Liver (tissue), 9 donors: ENCODE results near the gene POP4. TPM values are rescaled to one million over a fixed set of nuclear protein-coding genes. Genes with fewer than 3 reads are reported as not detected.
"Not testable (repeated sequence)": the region's sequence is repeated elsewhere in the genome, so short reads cannot be mapped to it uniquely, and the experiment has no call there.

Source experiments
- DNase-seq: peaks from one replicate; pipeline ENCODE4 v3.0.0-alpha.2; 2017; ENCODE audit warnings: low spot score
- H3K27ac ChIP-seq, 2 donors: one replicate each; pipeline ENCODE4 v1.7.0; 2013; ENCODE audit warnings: inconsistent platforms in 2 of 2, low read length in 2 of 2, control low read depth in 1 of 2, low read depth in 1 of 2, mild to moderate bottlenecking in 1 of 2
- H3K27me3 ChIP-seq, 4 donors: one replicate each; pipeline versions ENCODE4 v1.6.1 to v1.7.0; 2013; ENCODE audit warnings: low read length in 3 of 4, inconsistent platforms in 1 of 4, mild to moderate bottlenecking in 1 of 4, moderate library complexity in 1 of 4; ENCODE audit not compliant: control insufficient read depth in 4 of 4, insufficient read depth in 4 of 4
- H3K36me3 ChIP-seq, 4 donors: one replicate each; pipeline versions ENCODE4 v1.6.1 to v1.7.0; 2013; ENCODE audit warnings: low read length in 3 of 4, mild to moderate bottlenecking in 3 of 4, low read depth in 1 of 4, moderate library complexity in 1 of 4; ENCODE audit not compliant: control insufficient read depth in 4 of 4, insufficient read depth in 3 of 4
- H3K4me1 ChIP-seq, 4 donors: one replicate each; pipeline versions ENCODE4 v1.6.1 to v1.7.0; 2013; ENCODE audit warnings: low read length in 3 of 4, mild to moderate bottlenecking in 3 of 4, moderate library complexity in 1 of 4; ENCODE audit not compliant: control insufficient read depth in 4 of 4, insufficient read depth in 4 of 4
- H3K4me3 ChIP-seq, 3 donors: one replicate each; pipeline versions ENCODE4 v1.6.1 to v1.7.0; 2013; ENCODE audit warnings: low read length in 3 of 3, control low read depth in 1 of 3, low read depth in 1 of 3, mild to moderate bottlenecking in 1 of 3
- H3K9ac ChIP-seq, 2 donors: one replicate each; pipeline ENCODE4 v1.7.0; 2013; ENCODE audit warnings: low read length in 2 of 2, mild to moderate bottlenecking in 2 of 2, moderate library complexity in 2 of 2, control low read depth in 1 of 2, low read depth in 1 of 2
- H3K9me3 ChIP-seq, 4 donors: one replicate each; pipeline versions ENCODE4 v1.6.1 to v1.7.0; 2013; ENCODE audit warnings: low read length in 3 of 4; ENCODE audit not compliant: control insufficient read depth in 4 of 4
- ATF3 ChIP-seq: IDR thresholded peaks from 2 replicates; pipeline ENCODE4 v1.6.1; 2016; ENCODE audit warnings: antibody characterized with exemption
- CTCF ChIP-seq: fragments of 150-350 bp; IDR thresholded peaks from 2 replicates; pipeline ENCODE4 v1.5.1; 2017; ENCODE audit warnings: improper control_type of control experiment, low read depth, low read length; ENCODE audit not compliant: missing input control
- EGR1 ChIP-seq, 2 donors: IDR thresholded peaks; 2 replicates each; pipeline ENCODE4 v1.6.1; 2016 to 2018; ENCODE audit warnings: antibody characterized with exemption in 2 of 2, low read depth in 2 of 2
- FOXA1 ChIP-seq: IDR thresholded peaks from 2 replicates; pipeline ENCODE4 v1.6.1; 2016; ENCODE audit warnings: antibody characterized with exemption
- GABPA ChIP-seq, 2 donors: IDR thresholded peaks in 1 of 2; conservative IDR thresholded peaks in 1 of 2; 2 replicates each; pipeline ENCODE4 v1.6.1; 2016; ENCODE audit warnings: antibody characterized with exemption in 2 of 2, mild to moderate bottlenecking in 1 of 2, moderate library complexity in 1 of 2
- HNF4A ChIP-seq, 2 donors: conservative IDR thresholded peaks; 2 replicates each; pipeline ENCODE4 v1.6.1; 2016; ENCODE audit warnings: antibody characterized with exemption in 2 of 2, mild to moderate bottlenecking in 2 of 2
- JUND ChIP-seq, 2 donors: IDR thresholded peaks; 2 replicates each; pipeline ENCODE4 v1.6.1; 2016; ENCODE audit warnings: antibody characterized with exemption in 2 of 2
- MAX ChIP-seq: IDR thresholded peaks from 2 replicates; pipeline ENCODE4 v1.6.1; 2016; ENCODE audit warnings: antibody characterized with exemption
- NR2F2 ChIP-seq: IDR thresholded peaks from 2 replicates; pipeline ENCODE4 v1.6.1; 2016; ENCODE audit warnings: antibody characterized with exemption
- REST ChIP-seq: IDR thresholded peaks from 2 replicates; pipeline ENCODE4 v1.6.1; 2016; ENCODE audit warnings: antibody characterized with exemption, mild to moderate bottlenecking
- RXRA ChIP-seq, 2 donors: IDR thresholded peaks; 2 replicates each; pipeline ENCODE4 v1.6.1; 2017 to 2018; ENCODE audit warnings: antibody characterized with exemption in 2 of 2, mild to moderate bottlenecking in 1 of 2
- SP1 ChIP-seq: IDR thresholded peaks from 2 replicates; pipeline ENCODE4 v1.6.1; 2018; ENCODE audit warnings: antibody characterized with exemption, mild to moderate bottlenecking
- TAF1 ChIP-seq: conservative IDR thresholded peaks from 2 replicates; pipeline ENCODE4 v1.6.1; 2016; ENCODE audit warnings: antibody characterized with exemption, mild to moderate bottlenecking
- YY1 ChIP-seq: IDR thresholded peaks from 2 replicates; pipeline ENCODE4 v1.6.1; 2016; ENCODE audit warnings: antibody characterized with exemption, mild to moderate bottlenecking
- ZBTB33 ChIP-seq: IDR thresholded peaks from 2 replicates; pipeline ENCODE4 v1.6.1; 2016; ENCODE audit warnings: antibody characterized with exemption
- WGBS: extraction: QIAGEN DNeasy Blood & Tissue Kit; methylation state at CpG from one replicate; pipeline ENCODE4 v1.1.7; 2013; 5-methylcytosine and 5-hydroxymethylcytosine counted together
- polyA plus RNA-seq, 2 donors: library from polyadenylated mRNA; stranded (reverse) in 1 of 2; unstranded in 1 of 2; fragments of 200-250 nt in 1 of 2; fragments of >200 nt in 1 of 2; fragmentation: Nextera tagmentation in 1 of 2; extraction: Ambion mirVana in 1 of 2; gene quantifications; one replicate each; pipeline versions ENCODE4 v1.2.1 to v1.2.3, GENCODE V29; 2013 to 2015
- total RNA-seq, 2 donors: library from RNA; depleted of rRNA; stranded (reverse); fragments of >200 nt; gene quantifications; one replicate each; pipeline ENCODE4 v1.2.3, GENCODE V29; 2014
- donor health status: healthy.
- donor health status: healthy.
- donor health status: healthy.
- donor health status: healthy.
- donor health status: healthy.

The POP4 gene
- total RNA-seq (10 to 100 TPM; 33.7 to 35.2 TPM), polyA plus RNA-seq (10 to 100 TPM; 42.5 to 61.6 TPM)

GRCh38 chr19:29605653-29606419 lies at the start of gene POP4:
Gene POP4, plus strand, starts transcription at chr19:29606283. Its CDS starts 36 bp downstream, at chr19:29606319.
- peaks cover 0 to 15% (median 5%) of the 10 kb centered on the region in 4 donors for H3K36me3 ChIP-seq
- WGBS: under 1% methylated on average over 47 of the region's 47 CpGs
- TF ChIP-seq MAX (peak; percentile 72), NR2F2 (peak; percentile 59), SP1 (no peak), HNF4A (conservative IDR thresholded peaks at IDR 0.05) (peak in 1 of 2 donors; percentile 34), ZBTB33 (peak; percentile 89), GABPA (IDR thresholded peaks at IDR 0.05 in 1 of 2, conservative IDR thresholded peaks at IDR 0.05 in 1 of 2) (peak; percentile 62 to 93), TAF1 (peak; percentile 94), CTCF (no peak), EGR1 (IDR thresholded peaks at IDR 0.05; ENCODE audit: low read depth in 2 of 2) (peak in 1 of 2 donors; percentile 61), FOXA1 (no peak), ATF3 (peak; percentile 76), JUND (IDR thresholded peaks at IDR 0.05) (peak; percentile 68 to 79), RXRA (IDR thresholded peaks at IDR 0.05) (peak; percentile 50 to 57), REST (peak; percentile 69), YY1 (peak; percentile 94)
- H3K9ac ChIP-seq: peak within 1 kb of the TSS; percentile 89 to 95
- H3K9me3 ChIP-seq: no peaks in the 10 kb centered on the region
- peaks cover 3 to 18% (median 11%) of the 10 kb centered on the region in 4 donors for H3K4me1 ChIP-seq
- DNase-seq: peak; percentile 97
- H3K27ac ChIP-seq: peak within 1 kb of the TSS; percentile 93 to 94
- H3K4me3 ChIP-seq: peak within 1 kb of the TSS; percentile 69 to 84 (median 77)
- no peaks in the 10 kb centered on the region for H3K27me3 ChIP-seq

- WGBS: 89% methylated on average over 2 of the region's 2 CpGs
- H3K4me3 ChIP-seq, H3K9me3 ChIP-seq, DNase-seq, H3K4me1 ChIP-seq, H3K9ac ChIP-seq, H3K27ac ChIP-seq, H3K27me3 ChIP-seq, H3K36me3 ChIP-seq: not testable (repeated sequence)
Observed at GRCh38 chr19:29559110-29559509, 47.0 kb upstream of the POP4 start.
